ENCODE measurements around the gene HARBI1. TPM values are rescaled to one million over a fixed set of nuclear protein-coding genes. Genes with fewer than 3 reads are reported as not detected.
A peak's percentile ranks its signal among the peaks of the same experiment; 100 is the strongest.

The HARBI1 gene, protein sequence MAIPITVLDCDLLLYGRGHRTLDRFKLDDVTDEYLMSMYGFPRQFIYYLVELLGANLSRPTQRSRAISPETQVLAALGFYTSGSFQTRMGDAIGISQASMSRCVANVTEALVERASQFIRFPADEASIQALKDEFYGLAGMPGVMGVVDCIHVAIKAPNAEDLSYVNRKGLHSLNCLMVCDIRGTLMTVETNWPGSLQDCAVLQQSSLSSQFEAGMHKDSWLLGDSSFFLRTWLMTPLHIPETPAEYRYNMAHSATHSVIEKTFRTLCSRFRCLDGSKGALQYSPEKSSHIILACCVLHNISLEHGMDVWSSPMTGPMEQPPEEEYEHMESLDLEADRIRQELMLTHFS
- 1 to 10 TPM; 1.4 to 4.9 (median 3.2) TPM for total RNA-seq
- polyA plus RNA-seq, result 1 to 10 TPM; 1.3 to 2.2 TPM
- long read RNA-seq, donor 1, transcript HARBI1-201 (3 exons, 1,967 nt), result major isoform, 26 of 27 reads
- long read RNA-seq, donor 1, partial matches to known transcripts, result 0 of 27 reads
- long read RNA-seq, donor 1, other reads (novel, unspliced or antisense), result 1 of 27 reads
- long read RNA-seq, donor 2, partial matches to known transcripts, result 0 of 4 reads
- long read RNA-seq, donor 2, other reads (novel, unspliced or antisense), result 0 of 4 reads
- long read RNA-seq, donor 3, partial matches to known transcripts, result 1 of 7 reads
- long read RNA-seq, donor 3, other reads (novel, unspliced or antisense), result 2 of 7 reads

DNA sequence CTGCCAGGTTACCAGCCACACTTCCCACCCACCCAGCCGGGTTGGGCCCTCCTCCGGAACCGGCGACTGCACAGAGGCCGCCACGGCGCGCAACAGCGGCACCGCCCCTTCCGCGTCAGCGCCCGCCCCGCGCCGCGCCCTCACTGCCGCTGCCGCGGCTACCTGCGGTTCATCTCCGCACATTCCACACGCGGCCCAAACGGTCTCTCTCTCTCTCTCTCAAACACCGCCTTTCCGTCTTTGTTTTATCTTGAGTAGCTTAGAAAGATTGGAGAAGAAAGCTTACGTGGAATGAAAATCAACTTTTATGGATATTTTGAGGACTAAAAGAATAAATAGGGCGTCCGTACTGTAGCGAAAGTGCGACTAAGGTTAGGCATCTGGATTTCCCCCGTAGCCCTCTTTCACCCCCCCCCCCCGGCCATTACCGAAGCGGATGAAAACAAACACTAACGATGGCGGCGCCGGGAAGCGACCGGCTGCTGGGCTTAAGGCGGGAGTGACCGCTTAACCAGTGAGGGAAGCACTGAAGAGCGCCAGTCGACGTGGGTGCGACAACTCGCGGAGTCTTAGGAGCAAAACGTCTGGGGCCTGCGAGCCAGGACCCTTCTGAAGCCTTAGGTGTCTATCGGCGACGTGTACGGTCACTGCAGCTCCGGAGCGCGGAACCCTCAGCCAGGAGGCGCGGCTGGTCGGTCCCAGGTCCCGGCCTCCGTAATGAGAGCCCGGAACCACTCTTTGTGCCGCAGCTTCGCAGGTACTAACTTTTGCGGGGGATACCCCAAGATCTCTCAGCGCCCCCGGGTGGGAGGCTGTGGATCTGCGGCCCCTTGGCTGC, at the start of gene HARBI1, which contains the start of gene ATG13:
HARBI1 (minus strand) TSS at position 94 of the 838 bp plus-strand sequence. CDS start 990 bp downstream, outside the sequence.
ATG13 (plus strand) TSS at position 420 of the 838 bp plus-strand sequence. CDS start 26,739 bp downstream, outside the sequence.
- intact Hi-C loops (cut with DNase I), result loop anchor here (5.0 to 10.0 kb wide), 3 partner anchors 223 to 233 kb away; partner anchors contain the start of genes MDK (in 2 of the 4) and CHRM4 (in 1 of the 4)
- Histone ChIP-seq H3K4me1 (ENCODE audit: insufficient read depth) (peaks cover 1% of the 10 kb centered on the region), H3K4me3 (peak within 1 kb of the TSS; percentile 99), H3K27ac (peak within 1 kb of the TSS; percentile 88 to 93), H3K9me3 (no peaks in the 10 kb centered on the region), H3K36me3 (no peaks in the 10 kb centered on the region), H3K27me3 (no peaks in the 10 kb centered on the region)
- DNase-seq, result peak; percentile 83 to 91 (median 84)
- TF ChIP-seq, protein P1, sequence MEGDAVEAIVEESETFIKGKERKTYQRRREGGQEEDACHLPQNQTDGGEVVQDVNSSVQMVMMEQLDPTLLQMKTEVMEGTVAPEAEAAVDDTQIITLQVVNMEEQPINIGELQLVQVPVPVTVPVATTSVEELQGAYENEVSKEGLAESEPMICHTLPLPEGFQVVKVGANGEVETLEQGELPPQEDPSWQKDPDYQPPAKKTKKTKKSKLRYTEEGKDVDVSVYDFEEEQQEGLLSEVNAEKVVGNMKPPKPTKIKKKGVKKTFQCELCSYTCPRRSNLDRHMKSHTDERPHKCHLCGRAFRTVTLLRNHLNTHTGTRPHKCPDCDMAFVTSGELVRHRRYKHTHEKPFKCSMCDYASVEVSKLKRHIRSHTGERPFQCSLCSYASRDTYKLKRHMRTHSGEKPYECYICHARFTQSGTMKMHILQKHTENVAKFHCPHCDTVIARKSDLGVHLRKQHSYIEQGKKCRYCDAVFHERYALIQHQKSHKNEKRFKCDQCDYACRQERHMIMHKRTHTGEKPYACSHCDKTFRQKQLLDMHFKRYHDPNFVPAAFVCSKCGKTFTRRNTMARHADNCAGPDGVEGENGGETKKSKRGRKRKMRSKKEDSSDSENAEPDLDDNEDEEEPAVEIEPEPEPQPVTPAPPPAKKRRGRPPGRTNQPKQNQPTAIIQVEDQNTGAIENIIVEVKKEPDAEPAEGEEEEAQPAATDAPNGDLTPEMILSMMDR (IDR thresholded peaks at IDR 0.05), result peak; percentile 55 to 91 (median 75)
- TF ChIP-seq POLR2A (IDR thresholded peaks at IDR 0.05) (peak; percentile 33), EP300 (IDR thresholded peaks at IDR 0.05) (no peak)
- WGBS, 3 donors, result 0 to 2% (median 1%) methylated on average over 71 to 72 of the region's 72 CpGs

DNA sequence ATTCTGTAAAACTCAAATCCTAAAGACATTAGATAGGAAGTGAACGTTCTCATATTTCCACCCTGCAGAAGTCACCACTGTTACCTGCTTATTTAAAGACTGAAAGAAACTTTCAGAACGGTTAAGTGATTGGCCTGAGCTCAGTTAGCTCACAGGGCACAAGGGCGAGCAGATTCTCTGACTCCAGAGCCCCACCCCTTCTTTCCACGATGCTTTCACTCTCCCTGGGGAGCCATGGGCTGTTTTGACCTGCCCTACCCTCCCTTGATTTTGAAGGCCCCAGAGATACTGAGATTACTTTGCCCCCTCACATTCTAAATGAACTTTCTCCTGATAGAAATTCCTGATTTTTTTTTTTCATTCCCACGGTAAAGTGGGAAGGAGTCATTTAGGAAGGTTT, 49.5 kb upstream of the HARBI1 start:
- Histone ChIP-seq H3K36me3 (no peaks in the 10 kb centered on the region), H3K27ac (no peak overlapping the region)

DNA sequence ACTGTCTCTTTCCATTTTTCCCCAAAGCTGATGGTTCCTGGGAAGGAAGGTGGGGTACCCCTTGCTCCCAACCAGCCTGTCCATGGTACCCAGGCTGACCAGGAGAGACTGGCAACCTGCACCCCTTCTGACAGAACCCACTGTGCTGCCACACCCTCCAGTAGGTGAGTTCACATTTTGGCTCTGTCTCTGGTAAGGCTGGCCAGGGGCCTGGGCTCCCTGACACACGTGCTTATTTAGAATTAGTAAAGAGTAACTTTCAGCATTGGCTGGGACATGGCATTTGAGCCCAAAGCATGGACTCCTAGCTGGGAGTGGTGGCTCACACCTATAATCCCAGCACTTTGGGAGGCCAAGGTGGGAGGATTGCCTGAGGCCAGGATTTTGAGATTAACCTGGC, 48.3 kb upstream of the HARBI1 start:
- no peaks in the 10 kb centered on the region for H3K36me3 ChIP-seq
- peaks cover 3% of the 10 kb centered on the region for H3K4me1 ChIP-seq (ENCODE audit: insufficient read depth)
- no peak overlapping the region for H3K27ac ChIP-seq
- intact Hi-C loops (cut with DNase I), result no loop called here
- DNase-seq, result peak in 1 of 5 donors; percentile 16
- TF ChIP-seq EP300 (IDR thresholded peaks at IDR 0.05), result no peak
- no peak for TF ChIP-seq POLR2A (IDR thresholded peaks at IDR 0.05)
- TF ChIP-seq, protein P1 (IDR thresholded peaks at IDR 0.05), result no peak
- no peaks in the 10 kb centered on the region for H3K9me3 ChIP-seq
- 88 to 93% (median 93%) methylated on average over 1 of the region's 1 CpG for WGBS, 3 donors
- H3K27me3 ChIP-seq, result no peaks in the 10 kb centered on the region
- H3K4me3 ChIP-seq, result no peak overlapping the region

More for the DNA sequence above, 49.5 kb upstream of the HARBI1 start:
- Histone ChIP-seq H3K4me3 (no peak overlapping the region), H3K4me1 (ENCODE audit: insufficient read depth) (peaks cover 3% of the 10 kb centered on the region), H3K9me3 (no peaks in the 10 kb centered on the region), H3K27me3 (no peaks in the 10 kb centered on the region)
- TF ChIP-seq POLR2A (IDR thresholded peaks at IDR 0.05) (no peak), EP300 (IDR thresholded peaks at IDR 0.05) (no peak)
- TF ChIP-seq, protein P1 (IDR thresholded peaks at IDR 0.05), result no peak
- intact Hi-C loops (cut with DNase I), result no loop called here
- WGBS, 3 donors, result 24 to 33% (median 25%) methylated on average over 5 of the region's 5 CpGs
- no peak for DNase-seq

DNA sequence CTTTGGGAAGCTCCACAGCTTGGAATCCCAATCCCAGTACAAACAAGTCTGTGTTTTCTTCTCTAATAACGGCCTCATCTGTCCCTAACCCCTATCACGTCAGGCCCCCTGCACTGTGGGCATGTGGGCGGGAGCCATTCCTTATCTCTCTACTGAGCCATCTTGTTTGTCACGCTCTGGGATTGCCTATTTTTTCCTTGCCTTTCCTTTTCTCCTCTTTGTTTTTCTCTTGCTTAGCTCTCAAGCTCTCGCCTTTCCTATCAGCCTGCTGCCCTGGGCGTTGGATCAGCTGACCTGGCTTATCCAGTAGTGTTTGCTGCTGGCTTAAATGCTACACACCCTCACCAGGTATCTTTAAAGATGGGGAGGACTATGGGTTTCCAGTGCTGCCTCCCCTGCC, 47.6 kb upstream of the HARBI1 start:
- 66 to 74% (median 69%) methylated on average over 6 of the region's 6 CpGs for WGBS, 3 donors
- H3K9me3 ChIP-seq, result no peaks in the 10 kb centered on the region
- no peak for TF ChIP-seq POLR2A (IDR thresholded peaks at IDR 0.05)
- TF ChIP-seq EP300 (IDR thresholded peaks at IDR 0.05), result no peak
- TF ChIP-seq, protein P1 (IDR thresholded peaks at IDR 0.05), result no peak
- H3K36me3 ChIP-seq, result no peaks in the 10 kb centered on the region
- H3K4me1 ChIP-seq (ENCODE audit: insufficient read depth), result peaks cover 3% of the 10 kb centered on the region
- intact Hi-C loops (cut with DNase I), result no loop called here
- H3K27ac ChIP-seq, result no peak overlapping the region
- peak in 1 of 5 donors; percentile 8 for DNase-seq
- H3K27me3 ChIP-seq, result no peaks in the 10 kb centered on the region
- no peak overlapping the region for H3K4me3 ChIP-seq
